GM21576 (cell line): ENCODE results near the gene DLG2.

Experiments used
- ATAC-seq: cut with Tn5 transposase; IDR thresholded peaks from one replicate; pipeline ENCODE4 v1.9.1; 2021; ENCODE audit warnings: mild to moderate bottlenecking, moderate library complexity; ENCODE audit not compliant: unreplicated experiment

The DLG2 gene

GRCh38 chr11:83537131-83537610 is 2090.0 kb downstream of the DLG2 start:
- ATAC-seq: no peak

GRCh38 chr11:83533166-83533565 is 2094.0 kb downstream of the DLG2 start:
- ATAC-seq: no peak

- no peak for ATAC-seq
Measured at GRCh38 chr11:83528877-83529276, 2098.3 kb downstream of the DLG2 start.

- ATAC-seq: no peak
Measured at GRCh38 chr11:83528225-83528624, 2098.9 kb downstream of the DLG2 start.

GRCh38 chr11:83523676-83524075 is 2103.5 kb downstream of the DLG2 start:
- no peak for ATAC-seq

GRCh38 chr11:83522911-83523310 is 2104.2 kb downstream of the DLG2 start:
- ATAC-seq: no peak

- ATAC-seq: no peak
Measured at GRCh38 chr11:83521647-83522596, 2105.2 kb downstream of the DLG2 start.

- ATAC-seq: no peak
Measured at GRCh38 chr11:83520849-83521248, 2106.3 kb downstream of the DLG2 start.

- no peak for ATAC-seq
Measured at GRCh38 chr11:83511646-83512045, 2115.5 kb downstream of the DLG2 start.

GRCh38 chr11:83510530-83511460 is 2116.3 kb downstream of the DLG2 start:
- ATAC-seq: no peak

GRCh38 chr11:83508804-83509203 is 2118.3 kb downstream of the DLG2 start:
- no peak for ATAC-seq

- ATAC-seq: no peak
Measured at GRCh38 chr11:83502041-83502440, 2125.1 kb downstream of the DLG2 start.

- ATAC-seq: no peak
Measured at GRCh38 chr11:83493917-83494316, 2133.2 kb downstream of the DLG2 start.

- ATAC-seq: no peak
Measured at GRCh38 chr11:83493034-83493433, 2134.1 kb downstream of the DLG2 start.

GRCh38 chr11:83483808-83484207 is 2143.3 kb downstream of the DLG2 start:
- ATAC-seq: no peak

GRCh38 chr11:83480811-83481210 is 2146.3 kb downstream of the DLG2 start:
- no peak for ATAC-seq

GRCh38 chr11:83480251-83480650 is 2146.9 kb downstream of the DLG2 start:
- ATAC-seq: no peak

- ATAC-seq: no peak
Measured at GRCh38 chr11:83477772-83478171, 2149.4 kb downstream of the DLG2 start.

GRCh38 chr11:83475760-83476159 is 2151.4 kb downstream of the DLG2 start:
- ATAC-seq: no peak

GRCh38 chr11:83473743-83474142 is 2153.4 kb downstream of the DLG2 start:
- ATAC-seq: no peak

GRCh38 chr11:83472806-83473205 is 2154.3 kb downstream of the DLG2 start:
- ATAC-seq: no peak
